GM04503 (cell line): ENCODE results near the gene VPS18.

ENCODE experiments used
- DNase-seq: peaks from one replicate; pipeline ENCODE4 v3.0.0-alpha.2; 2012; ENCODE audit warnings: low read depth

The VPS18 gene

DNA sequence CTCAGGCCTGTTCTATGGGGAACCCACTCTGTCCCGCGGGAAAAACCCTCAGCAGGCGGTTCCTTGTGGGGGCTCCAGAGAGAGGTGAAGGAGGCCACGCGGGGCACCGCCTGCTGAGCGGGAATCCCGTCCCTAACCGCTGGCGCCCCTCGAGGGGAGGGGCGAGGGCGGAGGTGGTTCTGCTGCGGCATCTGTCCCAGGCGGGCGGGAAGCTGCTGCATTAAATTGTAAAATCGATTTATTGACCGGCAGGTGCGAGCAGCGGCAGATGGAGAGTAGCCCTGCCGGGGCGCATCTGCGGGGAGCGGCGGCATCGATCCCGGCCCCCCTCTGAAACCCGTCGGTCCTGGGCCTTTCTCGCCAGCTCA, 31.2 kb downstream of the VPS18 start:
- DNase-seq = no peak

DNA sequence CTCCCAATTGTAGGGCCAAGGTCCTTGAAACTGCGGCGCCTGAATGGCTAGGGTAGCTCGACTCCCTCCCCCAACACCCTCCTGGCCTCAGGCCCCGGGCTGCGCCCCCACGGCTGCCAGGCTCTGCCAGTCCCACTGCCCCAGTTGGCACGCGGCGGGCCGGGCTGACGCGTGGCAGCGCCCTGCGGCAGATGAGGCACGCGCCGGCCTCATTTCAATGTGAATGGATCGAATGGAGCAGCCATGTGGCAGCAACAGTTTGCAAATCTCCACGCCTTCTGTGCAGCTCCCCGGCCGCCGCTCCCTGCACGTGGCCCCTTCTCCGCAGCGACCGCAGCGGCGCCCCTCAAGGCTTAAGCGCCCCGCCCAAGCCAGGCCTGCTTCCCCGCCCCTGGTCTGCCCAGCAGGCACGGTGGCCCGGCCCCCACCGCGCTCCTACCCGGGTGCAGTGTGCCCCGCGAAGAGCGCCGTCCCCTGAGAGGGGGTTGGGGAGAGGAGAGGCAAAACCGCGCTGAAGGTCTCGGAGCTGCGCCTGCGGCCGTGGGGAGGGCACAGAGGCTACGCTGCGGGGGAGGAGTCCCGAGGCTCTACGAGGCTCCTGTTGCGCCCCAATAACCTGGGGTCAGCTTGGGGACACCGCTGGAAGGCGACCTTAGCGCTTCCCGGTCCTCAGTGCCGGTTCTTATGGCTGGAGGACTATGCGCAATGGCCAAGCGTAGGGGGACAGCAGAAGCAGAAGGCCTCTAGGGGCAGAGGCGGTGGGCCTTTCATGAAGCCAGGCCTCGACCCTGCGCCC, 31.8 kb downstream of the VPS18 start:
- DNase-seq = no peak

GRCh38 chr15:40926659-40927494, 32.6 kb downstream of the VPS18 start:
- DNase-seq = no peak

DNA sequence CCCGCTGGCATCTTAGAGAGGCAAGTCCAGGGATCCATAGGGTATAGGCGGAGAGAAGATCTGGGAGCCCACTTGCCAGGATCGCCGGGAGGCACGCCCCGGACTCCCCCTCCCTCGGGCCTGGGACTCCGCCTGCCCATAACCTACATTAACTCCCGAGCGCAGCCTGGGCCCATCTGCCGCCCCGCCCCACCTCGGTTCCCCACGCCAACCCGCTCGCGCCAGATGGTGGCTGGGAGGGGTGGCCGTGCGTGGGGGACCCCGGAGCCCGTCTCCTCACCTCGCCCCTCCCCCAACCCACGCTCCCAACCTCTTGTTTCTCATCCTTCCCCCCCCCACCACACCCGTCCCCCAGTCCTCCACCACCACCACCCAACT, 33.2 kb downstream of the VPS18 start:
- no peak for DNase-seq

- DNase-seq = no peak
Measured at GRCh38 chr15:40927873-40928806, 33.9 kb downstream of the VPS18 start.

DNA sequence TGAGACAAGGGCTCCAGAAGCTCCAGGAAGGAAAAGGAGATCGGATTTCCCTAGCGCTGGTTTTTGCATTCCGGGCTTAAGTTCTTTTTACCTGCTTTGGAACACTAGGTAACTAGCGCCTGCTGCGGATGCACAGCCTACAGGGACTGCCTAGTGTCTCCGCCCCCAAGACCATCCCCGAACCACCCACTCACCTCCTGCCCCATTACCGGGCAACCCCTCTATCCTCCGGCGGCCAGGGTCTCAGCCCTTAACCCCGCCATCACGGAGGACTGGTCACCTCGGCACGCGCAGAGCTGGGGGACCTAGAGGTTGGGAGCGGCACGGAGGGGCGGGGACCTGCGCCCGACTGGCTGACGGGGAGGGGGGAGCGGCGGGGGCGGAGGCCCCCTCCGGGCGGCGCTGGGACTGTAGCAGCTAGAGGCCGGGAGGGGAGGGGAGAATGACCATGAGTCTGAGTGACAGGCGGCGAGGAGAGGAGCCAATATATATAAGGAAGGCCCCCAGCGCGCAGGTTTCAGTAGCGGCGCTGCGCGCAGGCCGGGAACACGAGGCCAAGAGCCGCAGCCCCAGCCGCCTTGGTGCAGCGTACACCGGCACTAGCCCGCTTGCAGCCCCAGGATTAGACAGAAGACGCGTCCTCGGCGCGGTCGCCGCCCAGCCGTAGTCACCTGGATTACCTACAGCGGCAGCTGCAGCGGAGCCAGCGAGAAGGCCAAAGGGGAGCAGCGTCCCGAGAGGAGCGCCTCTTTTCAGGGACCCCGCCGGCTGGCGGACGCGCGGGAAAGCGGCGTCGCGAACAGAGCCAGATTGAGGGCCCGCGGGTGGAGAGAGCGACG, 34.8 kb downstream of the VPS18 start, which contains the start of gene DLL4:
Gene DLL4, plus strand, starts transcription at position 520 of the 839 bp plus-strand sequence. CDS start 329 bp downstream, outside the sequence.
- no peak for DNase-seq

GRCh38 chr15:40929660-40930429, 35.6 kb downstream of the VPS18 start:
- DNase-seq = no peak

DNA sequence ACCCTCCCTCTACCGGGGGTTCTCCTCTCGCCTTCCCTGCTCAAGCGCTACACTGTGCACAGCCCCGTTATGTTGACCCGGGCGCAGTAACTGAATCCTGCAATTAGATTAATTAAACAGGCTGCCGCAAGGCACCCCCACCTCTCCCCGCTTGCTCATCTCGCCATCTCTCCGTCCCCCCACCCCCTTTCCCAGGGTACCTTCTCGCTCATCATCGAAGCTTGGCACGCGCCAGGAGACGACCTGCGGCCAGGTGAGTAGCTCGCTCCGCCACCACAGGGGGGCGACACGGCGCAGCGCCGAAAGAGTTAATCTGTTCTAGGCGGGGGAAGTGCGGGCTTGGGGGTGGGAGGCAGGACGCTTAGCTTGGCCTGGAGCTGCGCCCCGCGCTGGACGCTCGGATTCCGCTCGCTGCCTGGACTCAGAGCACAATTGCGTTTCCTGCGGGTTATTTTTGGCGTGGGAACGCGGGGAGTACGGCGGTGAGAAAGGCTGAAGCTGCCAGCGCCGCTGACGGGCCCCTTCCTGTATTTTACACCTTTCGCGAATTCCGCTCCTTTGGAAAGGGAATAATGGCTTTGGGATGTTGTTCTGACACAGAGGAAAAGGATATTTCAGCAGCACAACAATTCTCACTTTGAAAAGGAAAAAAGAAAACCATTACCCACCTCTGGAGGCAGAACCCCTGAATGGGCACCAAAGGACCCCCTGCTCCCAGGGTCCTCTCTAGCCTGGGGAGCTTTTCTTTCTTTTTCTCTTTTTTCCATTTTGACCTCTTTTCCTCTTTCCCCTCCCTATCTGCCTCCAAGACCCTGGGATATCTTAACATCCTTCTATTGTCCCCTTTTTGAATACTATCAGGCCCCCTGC, 36.4 kb downstream of the VPS18 start:
- DNase-seq = no peak

DNA sequence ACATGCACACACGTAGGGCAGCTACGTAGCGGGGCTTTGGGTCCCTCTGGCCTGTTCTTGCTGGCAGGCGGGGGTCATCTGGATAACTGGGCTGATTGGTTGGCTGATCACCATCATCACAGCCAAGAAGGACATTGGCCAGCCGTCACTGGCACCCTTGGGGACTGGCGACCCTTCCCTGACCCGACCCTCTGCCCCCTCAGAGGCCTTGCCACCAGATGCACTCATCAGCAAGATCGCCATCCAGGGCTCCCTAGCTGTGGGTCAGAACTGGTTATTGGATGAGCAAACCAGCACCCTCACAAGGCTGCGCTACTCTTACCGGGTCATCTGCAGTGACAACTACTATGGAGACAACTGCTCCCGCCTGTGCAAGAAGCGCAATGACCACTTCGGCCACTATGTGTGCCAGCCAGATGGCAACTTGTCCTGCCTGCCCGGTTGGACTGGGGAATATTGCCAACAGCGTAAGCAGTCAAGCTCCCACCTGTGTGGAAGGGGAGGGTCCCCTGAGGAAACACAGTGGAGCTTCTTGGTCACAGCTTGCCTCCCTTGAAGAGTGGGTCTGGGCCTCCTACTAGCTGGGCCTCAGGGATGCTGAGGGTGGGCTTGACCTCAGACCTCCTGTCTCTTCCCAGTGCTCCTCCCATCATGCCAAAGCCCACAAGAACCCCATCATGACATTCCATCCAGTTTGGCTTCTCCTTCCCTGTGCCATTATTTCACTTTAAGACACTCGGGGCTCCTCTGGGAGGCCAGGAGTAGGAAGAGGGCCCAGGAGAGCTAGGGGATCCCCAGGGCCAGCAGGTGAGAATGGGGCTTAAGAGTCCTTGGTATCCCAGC, 37.3 kb downstream of the VPS18 start:
- no peak for DNase-seq

DNA sequence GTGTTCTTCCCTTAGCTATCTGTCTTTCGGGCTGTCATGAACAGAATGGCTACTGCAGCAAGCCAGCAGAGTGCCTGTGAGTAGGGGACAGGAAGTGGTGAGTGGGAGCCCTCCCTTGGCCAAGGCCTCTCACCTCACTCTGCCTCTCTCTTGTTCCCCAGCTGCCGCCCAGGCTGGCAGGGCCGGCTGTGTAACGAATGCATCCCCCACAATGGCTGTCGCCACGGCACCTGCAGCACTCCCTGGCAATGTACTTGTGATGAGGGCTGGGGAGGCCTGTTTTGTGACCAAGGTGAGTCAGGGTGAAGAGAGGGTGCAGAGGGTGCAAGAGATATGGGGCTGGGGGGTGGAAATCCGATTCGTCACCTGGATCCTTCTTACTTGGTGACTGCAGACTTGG, 37.9 kb downstream of the VPS18 start:
- DNase-seq = no peak

DNA sequence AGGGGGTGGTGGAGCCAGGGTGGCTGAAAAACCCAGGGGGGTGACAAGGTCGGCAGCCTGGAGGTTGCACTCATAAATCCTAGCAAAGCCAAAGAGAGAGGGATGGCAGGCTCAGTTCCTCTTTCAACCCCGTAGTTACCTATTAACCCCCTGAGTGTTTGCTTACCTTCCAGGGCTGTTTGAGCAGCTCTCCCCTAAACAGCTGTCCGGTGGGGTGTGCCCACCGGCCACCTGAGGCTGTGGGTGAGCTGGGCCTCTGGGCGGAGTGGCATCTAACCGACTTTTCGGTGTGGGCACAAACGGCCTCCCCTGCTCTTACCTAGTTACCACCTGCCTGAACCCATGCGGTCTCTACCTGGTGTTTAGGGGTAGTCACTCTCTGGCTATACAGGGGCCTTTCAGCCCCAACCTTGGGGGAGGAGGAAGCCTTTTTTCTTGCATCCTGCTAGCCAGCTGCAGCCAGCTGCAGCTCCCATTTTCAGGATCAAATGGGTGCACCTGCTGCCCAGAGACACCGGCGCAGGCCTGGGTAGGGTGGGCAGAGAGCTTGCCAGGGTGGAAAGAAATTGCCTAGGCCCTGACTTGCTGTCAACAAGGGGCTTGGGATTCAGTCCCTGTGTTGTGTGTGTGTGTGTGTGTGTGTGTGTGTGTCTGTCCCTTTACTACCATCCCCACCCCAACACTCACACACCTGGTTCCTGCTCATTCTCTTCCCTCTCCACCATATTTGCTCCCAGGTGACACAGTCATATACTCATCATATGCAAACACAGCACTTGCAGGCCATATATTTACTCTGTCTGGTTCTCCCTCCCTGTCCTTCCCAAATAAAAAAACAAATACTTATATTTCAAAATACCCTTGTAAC, 38.6 kb downstream of the VPS18 start:
- DNase-seq = no peak

DNA sequence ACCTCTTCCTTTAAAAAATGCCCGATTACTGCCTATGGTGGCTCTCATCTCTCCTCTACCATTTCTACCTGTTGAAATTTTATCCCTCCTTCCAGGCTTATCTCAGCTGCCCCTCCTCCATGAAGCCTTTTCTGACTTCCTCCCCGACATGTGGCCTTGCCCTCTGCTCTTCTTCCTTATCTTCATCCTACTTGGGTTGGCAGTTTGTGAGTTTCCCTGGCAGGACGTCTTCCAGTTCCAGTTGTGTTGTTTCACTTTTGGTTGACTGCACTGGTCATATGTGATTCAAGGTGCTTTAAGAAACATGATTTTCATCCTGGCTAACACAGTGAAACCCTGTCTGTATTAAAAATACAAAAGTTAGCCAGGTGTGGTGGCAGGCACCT, 39.3 kb downstream of the VPS18 start:
- DNase-seq = no peak

DNA sequence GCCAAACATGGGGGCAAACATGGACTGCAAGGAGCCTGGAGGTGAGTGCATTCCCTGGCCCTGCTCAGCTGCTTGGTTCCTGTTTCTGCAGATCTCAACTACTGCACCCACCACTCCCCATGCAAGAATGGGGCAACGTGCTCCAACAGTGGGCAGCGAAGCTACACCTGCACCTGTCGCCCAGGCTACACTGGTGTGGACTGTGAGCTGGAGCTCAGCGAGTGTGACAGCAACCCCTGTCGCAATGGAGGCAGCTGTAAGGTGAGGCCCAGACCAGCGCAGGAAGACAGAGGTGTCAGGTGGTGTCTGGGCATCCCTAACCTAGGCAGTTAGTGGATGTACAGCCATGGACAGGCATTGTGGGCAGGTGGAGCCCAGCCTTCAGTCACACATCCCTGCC, 40.2 kb downstream of the VPS18 start:
- DNase-seq = no peak

DNA sequence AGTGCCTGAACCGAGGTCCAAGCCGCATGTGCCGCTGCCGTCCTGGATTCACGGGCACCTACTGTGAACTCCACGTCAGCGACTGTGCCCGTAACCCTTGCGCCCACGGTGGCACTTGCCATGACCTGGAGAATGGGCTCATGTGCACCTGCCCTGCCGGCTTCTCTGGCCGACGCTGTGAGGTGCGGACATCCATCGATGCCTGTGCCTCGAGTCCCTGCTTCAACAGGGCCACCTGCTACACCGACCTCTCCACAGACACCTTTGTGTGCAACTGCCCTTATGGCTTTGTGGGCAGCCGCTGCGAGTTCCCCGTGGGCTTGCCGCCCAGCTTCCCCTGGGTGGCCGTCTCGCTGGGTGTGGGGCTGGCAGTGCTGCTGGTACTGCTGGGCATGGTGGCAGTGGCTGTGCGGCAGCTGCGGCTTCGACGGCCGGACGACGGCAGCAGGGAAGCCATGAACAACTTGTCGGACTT, 42.0 kb downstream of the VPS18 start:
- no peak for DNase-seq

GRCh38 chr15:40936709-40937666, 42.7 kb downstream of the VPS18 start:
- DNase-seq = no peak
